Activated gamma-delta T cell (primary cell): Measurements from ENCODE around the gene INTS7.
"Not testable (repeated sequence)": the region's sequence is repeated elsewhere in the genome, so short reads cannot be mapped to it uniquely, and the experiment has no call there.

ENCODE experiments used
- DNase-seq: peaks from one replicate; lab custom pipeline; 2025; lab: John Stamatoyannopoulos, UW

Gene INTS7

DNA sequence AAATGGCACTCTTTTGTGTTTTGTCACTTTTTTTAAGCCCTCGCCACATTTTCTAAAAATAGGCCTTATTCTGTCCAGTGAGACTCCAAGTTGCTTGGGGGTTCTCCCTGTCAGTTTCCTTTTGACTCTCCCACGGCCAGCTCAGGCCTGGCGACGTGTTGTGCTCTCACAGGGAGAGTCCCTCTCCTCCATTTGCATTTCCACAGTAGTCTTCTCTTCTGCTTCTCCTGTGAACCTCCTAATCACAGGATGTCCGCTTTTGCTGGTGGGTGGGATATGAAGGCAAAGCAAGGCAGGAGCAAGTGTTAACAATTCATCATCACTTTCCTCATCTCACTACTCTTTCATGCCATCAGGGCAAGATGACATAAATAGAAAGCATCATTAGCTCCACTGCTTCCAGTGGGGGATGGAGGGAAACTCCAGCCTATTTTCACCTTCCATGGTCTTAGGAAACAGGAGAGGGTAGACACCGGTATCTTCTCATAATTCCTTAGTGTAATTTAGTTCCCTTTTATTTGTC lies 99.8 kb downstream of the INTS7 start:
- DNase-seq, result no peak

DNA sequence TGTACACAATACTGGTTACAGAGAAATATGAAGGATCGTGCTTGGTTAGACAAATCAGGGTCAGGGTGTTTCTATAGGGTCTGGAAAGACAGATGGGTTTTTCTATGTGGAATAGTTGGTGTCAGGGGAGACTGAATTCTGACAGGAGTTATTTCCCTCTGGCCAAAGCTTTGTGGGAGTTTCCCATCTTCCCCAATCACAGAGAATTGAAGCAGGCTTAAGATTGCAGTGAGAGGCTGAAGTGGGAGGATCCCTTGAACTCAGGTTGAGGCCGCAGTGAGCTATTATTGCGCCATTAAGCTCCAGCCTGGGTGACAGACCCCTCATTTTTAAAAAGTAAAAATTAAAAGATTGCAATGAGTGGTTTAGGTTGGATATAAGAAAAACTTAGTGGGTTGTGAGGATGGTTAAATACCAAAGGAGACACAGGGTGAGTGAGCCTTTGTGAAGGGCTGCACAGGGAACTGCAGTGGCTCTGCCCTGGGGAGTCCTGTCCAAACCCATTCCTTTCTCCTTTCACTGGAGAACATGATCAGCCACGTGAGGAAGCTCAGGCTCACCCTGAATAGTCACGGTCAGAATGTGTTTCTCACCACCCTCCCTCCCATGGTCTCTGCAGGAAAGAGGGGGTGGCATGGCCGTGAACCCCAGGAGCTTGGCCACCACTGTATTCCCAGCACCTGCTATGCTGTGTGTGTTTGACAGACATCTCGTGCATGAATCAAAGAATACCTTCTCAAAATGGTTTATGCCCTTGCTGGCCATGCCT lies 101.2 kb downstream of the INTS7 start:
- DNase-seq, result no peak

DNA sequence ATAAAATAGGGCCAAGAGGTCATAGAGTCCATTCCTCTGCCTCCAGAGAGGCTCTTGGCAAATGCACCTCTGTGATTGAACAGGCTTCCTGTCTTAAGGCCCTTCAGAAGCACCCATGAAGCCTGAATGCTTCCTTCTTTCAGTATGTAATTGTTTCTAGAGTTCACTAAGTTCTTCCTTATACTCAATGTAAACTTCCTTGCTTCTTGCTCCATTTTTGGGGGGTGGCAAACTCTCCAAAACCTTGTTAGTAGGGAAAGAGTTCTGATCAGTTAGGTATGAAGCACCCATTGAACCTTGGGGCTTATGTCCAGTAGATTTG lies 102.5 kb downstream of the INTS7 start:
- no peak for DNase-seq

DNA sequence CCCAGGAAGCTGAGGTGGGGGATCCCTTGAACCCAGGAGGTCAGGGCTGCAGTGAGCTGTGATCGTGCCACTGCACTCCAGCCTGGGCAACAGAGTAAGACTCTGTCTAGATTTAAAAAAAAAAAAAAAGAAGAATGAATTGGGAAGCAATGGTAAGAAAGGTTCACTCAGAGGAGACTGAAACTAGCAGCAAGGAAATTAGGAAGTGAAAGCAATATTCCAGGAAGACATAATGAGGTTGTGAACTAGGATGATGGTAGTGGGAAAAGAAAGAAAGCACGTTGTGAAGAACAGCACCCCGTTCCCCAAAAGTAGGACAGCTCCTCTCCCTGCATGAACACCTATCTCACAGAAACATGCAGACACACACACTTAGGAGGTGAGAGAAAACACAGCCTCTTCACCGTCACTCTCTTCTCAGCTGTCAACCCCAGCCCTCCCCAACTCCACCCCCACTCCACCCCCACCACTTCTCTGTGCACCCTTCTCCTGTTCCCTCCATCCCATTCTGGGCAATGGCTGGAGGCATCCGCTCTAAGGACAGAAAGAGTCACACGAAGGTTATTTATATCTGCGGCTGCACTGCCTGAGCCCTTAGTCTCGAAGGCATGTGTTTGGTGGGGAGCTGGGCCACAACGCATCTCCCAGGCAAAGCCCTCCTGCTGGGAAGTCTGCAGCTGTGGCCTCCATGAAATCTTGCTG lies 103.0 kb downstream of the INTS7 start:
- DNase-seq, result no peak

DNA sequence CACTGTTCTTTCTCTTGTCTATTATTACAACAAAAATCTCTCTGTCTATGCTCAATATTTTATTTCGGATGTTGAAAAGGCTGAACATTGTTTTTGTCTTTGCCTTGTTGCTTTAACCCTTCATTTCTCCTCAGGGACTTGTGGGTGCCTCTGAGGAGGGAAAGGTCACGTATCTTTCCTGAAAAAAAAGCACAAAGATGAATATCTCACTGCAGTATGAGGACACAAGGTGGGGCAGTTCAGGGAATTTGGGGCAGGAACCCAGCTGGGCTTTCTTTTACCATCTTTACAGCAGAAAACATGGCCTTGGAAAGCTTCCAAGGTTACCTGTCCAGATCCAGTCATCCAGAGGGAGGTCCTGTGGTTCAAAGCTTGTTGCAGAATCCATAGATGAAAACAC lies 105.7 kb downstream of the INTS7 start:
- no peak for DNase-seq

DNA sequence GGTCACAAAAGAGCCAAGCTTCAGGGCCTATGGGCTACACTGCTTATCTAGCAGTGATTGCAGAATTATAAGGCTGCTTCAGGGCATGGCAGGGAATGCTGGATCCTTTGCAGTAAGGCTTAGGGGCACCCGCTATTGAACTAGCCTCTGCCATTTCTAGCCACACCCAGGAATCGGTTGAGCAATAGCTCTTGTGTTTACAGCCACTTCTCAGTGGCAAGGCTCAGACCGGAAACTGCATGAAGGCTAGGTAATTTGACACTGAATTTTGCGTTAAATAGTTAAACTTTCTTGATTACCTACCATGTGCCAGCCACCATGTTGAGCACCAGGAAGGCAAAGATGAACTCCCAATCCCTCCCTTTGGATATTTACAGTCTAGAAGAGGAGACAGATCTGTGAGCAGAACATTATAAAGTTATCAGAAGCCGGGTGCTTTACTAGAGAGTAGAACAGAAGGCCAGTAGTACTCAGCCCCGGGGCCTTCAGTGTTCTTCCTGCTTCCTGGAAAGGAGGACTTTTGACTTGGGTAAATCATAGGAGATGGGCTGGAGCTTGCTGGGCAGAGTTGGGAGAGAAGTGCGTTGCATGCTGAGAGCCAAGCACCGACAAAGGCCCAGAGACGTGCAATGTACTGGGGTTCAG lies 106.2 kb downstream of the INTS7 start:
- DNase-seq, result no peak

DNA sequence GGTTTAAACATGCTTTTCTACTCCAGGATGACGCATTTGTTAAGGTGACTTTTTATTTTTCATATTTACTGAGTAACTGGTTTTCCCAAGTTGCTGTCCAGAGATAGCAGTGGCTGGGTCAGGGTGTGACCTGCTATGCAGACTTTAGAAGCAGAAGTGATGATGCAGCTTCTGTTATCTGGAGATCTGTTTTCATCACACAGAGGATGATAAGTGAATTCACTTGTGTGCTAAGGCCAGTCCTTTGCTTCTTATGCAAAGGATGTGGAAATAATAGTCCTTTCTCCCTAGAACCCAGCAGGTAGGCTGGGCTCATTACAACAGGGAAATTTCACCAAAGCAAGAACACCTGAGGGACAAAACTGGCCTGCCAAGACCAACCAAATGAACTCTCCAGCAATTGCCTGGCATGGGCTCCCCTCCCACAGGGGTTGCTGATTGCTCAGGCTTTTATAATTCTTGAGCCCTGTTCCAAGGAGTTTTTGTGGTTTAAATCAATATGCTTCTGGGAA lies 107.0 kb downstream of the INTS7 start:
- no peak for DNase-seq

DNA sequence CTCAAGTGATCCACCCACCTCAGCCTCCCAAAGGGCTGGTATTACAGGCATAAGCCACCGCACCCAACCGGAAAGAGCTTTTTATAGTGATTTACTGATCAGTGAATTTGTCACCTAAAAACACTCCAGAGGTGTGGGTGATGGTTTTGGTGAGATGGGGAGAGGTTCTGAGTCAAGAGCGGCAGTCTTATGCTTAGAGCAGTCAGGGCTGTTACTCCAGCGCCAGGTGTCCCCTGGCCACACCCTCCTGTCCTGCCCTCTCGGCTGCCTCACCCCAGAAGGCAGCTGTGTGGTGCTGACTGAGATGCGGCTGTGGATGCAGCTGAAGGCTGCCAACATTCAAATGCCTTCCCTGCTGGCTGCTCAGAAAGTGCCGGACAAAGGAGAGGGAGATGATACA lies 110.3 kb downstream of the INTS7 start:
- DNase-seq, result no peak

DNA sequence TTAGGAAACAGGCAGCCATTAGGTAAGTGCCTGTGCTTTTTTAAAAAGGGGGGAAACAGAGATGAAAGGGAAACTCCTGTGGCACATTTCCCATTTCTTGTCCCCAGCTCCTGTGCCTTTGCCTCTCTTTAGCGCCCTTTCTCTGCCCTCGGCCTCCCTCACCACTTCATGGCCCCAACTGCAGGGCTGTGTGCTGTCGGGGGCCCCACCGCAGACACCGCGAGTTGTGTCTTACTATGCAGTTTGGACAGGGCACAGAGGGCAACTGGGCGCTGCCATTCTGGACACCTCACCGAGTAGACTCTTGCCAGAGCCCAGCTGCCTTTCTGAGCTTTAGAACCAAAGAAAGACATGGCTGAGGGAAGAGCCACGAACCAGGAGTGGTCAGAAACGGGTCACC lies 111.1 kb downstream of the INTS7 start:
- no peak for DNase-seq

DNA sequence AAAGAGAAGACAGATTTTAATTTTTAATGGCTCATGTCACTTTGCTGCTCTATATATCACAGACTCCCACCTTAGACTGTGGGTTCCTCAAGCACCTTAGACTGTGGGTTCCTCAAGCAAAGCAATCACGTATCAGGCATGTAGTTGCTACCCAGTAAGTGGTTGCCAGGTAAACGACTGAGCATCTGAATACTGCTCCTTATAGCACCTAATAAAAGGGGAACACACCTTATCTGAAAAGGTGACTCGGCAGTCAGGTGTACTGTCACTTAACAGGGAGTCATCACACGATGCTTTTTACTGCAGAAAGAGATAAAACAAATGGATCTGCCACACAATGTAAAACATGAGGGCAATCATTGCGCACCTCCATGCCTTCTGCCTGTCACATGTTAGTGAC lies 112.3 kb downstream of the INTS7 start:
- DNase-seq, result no peak

DNA sequence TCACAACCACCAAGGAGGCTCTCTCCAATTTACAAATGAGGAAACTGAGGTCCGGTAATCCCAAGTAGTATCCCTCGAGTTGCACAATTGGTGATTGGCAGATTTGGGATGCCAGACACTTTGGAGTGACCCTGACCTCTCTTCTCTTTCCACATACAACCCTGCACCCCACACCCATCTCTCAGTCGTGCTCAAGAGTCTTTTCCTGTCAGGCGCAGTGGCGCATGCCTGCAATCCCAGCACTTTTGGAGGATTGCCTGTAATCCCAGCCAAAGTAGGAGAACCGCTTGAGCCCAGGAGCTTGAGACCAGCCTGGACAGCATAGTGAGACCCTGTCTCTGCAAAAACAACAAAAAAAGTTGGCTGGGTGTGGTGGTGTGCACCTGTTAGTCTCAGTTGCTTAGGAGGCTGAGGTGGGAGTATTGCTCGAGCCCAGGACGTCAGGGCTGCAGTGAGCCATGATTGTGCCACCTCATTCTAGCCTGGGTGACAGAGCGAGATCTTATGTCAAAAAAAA lies 113.7 kb downstream of the INTS7 start:
- DNase-seq, result no peak

DNA sequence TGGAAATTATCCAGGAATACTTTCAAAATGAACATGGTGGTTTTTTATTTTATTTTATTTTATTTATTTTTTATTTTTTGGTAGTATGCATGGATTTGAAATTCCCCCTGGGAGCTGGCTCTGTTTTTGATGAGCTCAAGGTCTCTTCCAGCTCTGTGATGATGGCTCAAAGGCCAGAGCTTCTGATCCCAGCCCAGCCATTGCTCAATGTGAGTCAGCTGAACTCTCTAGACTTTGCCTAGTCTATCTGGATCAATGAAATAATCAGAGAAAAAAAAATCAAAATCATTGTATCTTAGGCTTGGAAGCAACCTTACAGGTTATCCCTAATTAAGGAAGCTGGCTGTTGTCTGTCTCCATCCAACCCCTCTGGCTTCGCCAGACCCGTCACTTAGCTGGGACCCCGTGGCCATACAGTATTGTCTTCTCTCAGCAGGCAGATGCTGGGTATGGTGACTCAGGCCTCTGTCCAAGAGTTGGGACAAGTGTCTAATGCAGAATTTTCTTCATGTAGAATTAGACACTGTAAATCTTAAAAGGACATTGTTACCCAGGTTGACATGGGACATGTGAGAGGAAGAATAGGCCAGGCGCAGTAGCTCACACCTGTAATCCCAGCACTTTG lies 114.6 kb downstream of the INTS7 start:
- DNase-seq, result no peak

DNA sequence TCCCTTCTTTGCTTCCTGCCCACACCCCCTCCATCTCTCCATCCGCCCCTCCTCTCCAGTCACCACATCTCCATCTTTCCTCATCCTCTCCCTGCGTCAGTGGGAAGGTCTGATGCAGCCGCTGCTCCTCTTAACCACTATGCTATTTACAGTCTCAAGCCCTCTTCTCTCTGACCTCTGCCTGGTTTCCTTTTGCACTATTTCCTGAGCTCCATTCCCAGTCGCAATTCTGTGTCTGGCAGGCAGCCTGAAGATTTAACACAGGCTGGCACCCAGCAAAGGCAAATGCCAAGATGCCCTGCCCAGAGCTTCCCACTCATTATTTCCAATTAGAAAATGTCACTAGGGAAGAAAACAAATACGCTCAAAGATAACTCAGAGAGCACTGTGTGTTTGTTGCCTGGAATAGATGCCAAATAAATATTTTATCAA lies 115.2 kb downstream of the INTS7 start:
- DNase-seq, result no peak

DNA sequence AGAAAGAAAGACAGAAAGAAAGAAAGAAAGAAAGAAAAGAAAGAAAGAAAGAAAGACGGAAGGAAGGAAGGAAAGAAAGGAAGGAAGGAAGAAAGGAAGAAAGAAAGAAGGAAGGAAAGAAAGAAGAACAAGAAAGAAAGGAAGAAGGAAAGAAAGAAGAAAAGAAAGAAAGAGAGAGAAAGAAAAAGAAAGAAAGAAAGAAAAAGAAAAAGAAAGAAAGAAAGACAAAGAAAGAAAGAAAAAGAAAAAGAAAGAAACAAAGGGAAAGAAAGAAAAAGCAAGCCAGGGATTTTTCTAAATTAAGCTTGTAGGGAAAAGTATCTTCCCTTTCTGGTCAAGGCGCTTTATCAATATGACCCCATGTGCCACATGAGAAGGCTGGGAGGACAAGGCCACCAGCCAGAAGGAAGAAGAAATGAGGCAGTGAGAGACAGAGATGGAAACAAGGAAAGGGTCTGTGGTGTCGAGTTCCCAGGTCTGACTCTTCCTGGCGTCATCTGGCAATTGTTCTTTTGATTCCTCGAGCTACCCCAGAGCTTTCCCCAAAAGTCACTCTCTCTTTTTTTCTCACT lies 116.4 kb downstream of the INTS7 start:
- no peak for DNase-seq

DNA sequence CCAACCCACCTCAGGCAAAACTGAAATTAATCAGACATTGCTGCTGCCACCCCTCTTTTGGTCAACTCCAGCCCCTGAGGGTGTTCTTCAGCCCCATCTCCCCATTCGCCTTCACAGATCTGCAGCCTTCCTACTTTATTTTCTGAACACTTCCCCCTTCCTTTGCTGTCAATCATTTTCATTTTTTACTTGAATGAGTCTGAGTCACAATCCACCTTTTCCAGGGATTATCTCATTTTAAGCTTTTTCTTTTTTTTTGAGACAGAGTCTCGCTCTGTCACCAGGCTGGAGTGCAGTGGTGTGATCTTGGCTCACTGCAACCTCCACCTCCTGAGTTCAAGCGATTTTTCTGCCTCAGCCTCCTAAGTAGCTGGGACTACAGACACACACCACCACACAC lies 118.9 kb downstream of the INTS7 start:
- not testable (repeated sequence) for DNase-seq

DNA sequence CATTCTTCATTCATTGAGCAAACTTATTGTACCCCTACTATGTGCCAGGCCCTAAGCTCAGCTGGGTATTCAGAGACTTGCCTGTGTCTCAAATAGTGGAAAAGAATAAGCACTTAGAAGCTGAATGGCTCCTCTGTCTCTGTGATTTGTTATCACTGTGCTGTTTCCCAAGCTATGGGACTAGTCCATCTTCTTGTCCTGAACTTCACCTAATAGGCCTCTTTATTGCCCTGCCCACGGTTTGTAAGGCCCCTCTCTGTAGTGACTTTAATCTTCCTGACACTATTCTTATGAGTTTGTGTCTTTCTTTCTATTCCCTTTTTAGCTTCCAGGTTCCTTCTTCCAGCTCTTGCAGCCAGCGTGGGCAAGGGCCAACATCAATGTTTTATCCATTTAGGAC lies 119.4 kb downstream of the INTS7 start:
- no peak for DNase-seq

DNA sequence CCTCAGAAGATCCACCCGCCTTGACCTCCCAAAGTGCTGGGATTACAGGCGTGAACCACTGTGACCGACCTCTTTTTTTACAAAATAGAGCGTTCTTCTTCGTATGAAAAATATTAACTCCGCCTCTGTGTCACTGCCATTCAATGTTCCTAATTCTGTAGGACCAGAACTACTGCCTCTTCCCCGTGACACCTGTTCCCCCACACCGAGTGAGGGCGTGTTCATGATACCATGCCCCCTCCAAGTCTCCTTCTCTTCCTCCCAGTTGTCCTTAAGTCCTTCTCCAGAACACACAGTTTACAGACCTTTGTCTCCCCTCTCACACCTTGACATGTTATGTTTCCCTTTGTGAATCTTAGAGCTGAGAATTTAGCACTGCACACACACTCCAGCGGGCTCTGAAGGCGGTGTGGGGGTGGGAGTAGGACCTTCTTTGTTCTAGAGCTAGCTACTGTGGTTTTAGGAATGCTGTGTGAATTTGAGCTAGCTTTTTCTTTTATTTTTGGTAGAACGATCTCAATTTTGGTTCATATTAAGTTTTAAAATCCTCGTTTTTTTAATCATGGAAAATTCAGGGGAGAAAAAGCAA lies 122.4 kb downstream of the INTS7 start:
- no peak for DNase-seq

DNA sequence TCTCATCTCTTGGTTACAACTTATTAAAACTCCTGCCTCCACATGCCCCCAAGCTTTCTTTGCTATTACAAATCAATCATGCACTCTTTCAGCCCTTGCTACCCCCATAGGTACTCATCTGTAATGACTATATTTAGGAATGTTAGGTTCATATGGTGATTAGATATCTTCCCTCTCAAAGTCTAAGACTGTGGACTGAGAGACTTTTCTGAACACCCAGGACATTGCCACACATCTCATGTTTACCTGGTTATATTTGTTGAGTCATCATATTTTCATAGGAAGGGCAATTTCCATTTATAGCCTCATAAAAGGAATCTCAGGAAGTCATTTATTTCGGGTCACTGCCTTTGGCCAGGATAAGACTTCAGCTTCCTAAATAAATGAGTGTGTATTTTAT lies 123.3 kb downstream of the INTS7 start:
- DNase-seq, result no peak

DNA sequence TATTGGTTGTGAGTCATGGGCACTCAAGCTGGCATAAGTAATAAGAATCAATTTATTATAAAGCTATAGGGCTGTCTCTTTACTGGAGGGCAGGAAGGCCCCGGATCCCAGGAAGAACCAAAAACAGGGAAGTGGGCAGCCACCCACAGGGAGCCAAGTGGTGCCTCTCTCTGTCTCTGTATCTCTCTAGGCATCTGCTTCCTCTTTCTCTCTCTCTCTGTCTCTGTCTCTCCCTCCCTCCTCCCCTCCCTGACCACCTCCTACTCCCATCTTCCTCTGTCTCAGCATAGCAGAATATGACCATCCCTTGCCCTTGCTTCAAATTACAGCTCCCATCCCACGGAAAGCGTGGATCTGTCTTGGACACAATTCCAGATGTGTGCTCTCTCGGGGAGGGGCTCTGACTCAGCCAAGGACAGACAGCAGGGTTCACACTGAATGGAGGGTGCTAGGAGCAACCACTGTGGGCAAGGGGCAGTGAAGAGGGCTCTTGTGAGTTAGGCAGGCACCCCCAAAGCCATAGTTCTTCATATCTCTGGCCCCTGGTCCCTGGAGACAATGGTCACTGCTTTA lies 124.4 kb downstream of the INTS7 start:
- no peak for DNase-seq

DNA sequence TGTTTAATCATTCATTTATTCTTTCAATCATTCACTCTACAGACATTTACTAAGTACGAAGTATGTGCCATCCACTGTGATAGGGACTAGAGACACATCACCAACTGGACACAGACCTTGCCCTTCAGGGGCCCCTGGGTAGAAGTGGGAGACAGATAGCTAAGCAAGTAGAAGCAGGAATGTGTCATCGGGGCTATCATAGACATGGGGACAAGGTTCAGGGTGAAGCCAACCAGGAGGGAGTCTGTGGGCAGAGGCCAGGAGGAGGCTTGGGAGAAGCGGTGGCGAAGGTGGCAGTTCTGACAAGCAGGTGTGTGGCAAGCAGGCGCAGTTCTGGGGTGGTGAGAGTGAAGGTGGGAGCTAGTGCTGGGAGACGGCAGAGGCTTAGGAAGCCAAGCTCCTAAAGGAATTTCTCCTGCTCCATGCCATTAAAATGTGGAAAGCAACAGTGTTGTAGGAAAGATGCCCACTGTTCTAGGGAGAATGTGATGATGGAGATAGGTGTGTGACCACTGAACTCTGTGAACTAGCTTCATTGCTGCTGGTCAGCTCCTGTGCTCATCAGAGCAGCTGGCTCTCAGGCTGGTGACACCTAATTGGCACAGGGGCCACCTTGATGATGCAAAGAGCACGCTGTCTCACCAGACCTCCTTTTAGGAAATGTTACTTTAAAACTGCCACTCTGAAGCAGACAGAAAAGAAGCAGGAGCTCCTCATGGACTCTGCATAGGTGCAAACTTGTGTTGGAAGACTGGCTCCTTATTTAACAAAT lies 125.1 kb downstream of the INTS7 start:
- no peak for DNase-seq
